Left lung (tissue), 10 donors: ENCODE data around the gene TPRG1. TPM values are rescaled to one million over a fixed set of nuclear protein-coding genes. Genes with fewer than 3 reads are reported as not detected.

Experiments used
- ATAC-seq: fragments of 200-7000 bp; cut with Tn5 transposase; one replicate; pipeline ENCODE4 v1.9.1; 2020; ENCODE audit warnings: moderate library complexity
- DNase-seq, 4 donors: peaks; one replicate each; pipeline ENCODE4 v3.0.0-alpha.2; 2013 to 2020
- H3K27ac ChIP-seq, 2 donors: fragments of 200-600 bp; sonication (generic) in 1 of 2; one replicate each; pipeline versions ENCODE4 v1.5.0 to v1.8.0; 2020 to 2021
- H3K27me3 ChIP-seq, 2 donors: fragments of 200-600 bp; sonication (generic) in 1 of 2; one replicate each; pipeline versions ENCODE4 v1.5.0 to v1.8.0; 2020 to 2021
- H3K36me3 ChIP-seq, 2 donors: fragments of 200-600 bp; sonication (generic) in 1 of 2; one replicate each; pipeline versions ENCODE4 v1.5.0 to v1.8.0; 2020 to 2021
- H3K4me1 ChIP-seq, 2 donors: fragments of 200-600 bp; one replicate each; pipeline ENCODE4 v1.8.0; 2021
- H3K4me3 ChIP-seq, 2 donors: fragments of 200-600 bp; sonication (generic) in 1 of 2; one replicate each; pipeline versions ENCODE4 v1.5.0 to v1.8.0; 2020 to 2021; ENCODE audit warnings: mild to moderate bottlenecking in 1 of 2
- H3K9me3 ChIP-seq, 2 donors: fragments of 200-600 bp; sonication (generic) in 1 of 2; one replicate each; pipeline versions ENCODE4 v1.5.0 to v1.8.0; 2020 to 2021
- intact Hi-C, 2 donors: fragments of 100-400 bp; cut with DNase I; formaldehyde crosslinking; loops; one replicate each; pipeline versions ENCODE4 v1.11.2 to v1.14.2; 2022
- polyA plus RNA-seq, 6 donors: library from polyadenylated mRNA; unstranded; fragments of 120-200 nt; gene quantifications; one replicate each; pipeline ENCODE4 v1.2.1, GENCODE V29; 2013; ENCODE audit not compliant: insufficient read length in 6 of 6
- total RNA-seq, 2 donors: library from RNA; stranded (reverse); fragmentation: NEBNext Ultra II Directional; extraction: Animal tissue kit (Norgen Biotek cat#: 25700); gene quantifications; one replicate each; pipeline ENCODE4 v1.2.1, GENCODE V29; 2021
- TF ChIP-seq, protein P1 (sequence below), 2 donors: fragments of 200-600 bp; sonication (generic) in 1 of 2; IDR thresholded peaks; one replicate each; pipeline versions ENCODE4 v1.5.0 to v1.8.0; 2021; ENCODE audit warnings: antibody characterized with exemption in 2 of 2
- donor health status: DM: no; HTN: yes; CAD: no.
- donor health status: DM: no; HTN: no; CAD: no.

Gene TPRG1
- total and polyA plus RNA-seq, 8 donors: 0.52 to 12.8 (median 0.85) TPM

GRCh38 chr3:189365609-189366564 lies 194.1 kb downstream of the TPRG1 start:
- no peaks in the 10 kb centered on the region for H3K9me3 ChIP-seq
- H3K27me3 ChIP-seq: no peaks in the 10 kb centered on the region
- no peak overlapping the region for H3K4me3 ChIP-seq
- no peak for DNase-seq
- H3K36me3 ChIP-seq: no peaks in the 10 kb centered on the region
- ATAC-seq: no peak
- H3K4me1 ChIP-seq: no peaks in the 10 kb centered on the region
- TF ChIP-seq, protein P1, sequence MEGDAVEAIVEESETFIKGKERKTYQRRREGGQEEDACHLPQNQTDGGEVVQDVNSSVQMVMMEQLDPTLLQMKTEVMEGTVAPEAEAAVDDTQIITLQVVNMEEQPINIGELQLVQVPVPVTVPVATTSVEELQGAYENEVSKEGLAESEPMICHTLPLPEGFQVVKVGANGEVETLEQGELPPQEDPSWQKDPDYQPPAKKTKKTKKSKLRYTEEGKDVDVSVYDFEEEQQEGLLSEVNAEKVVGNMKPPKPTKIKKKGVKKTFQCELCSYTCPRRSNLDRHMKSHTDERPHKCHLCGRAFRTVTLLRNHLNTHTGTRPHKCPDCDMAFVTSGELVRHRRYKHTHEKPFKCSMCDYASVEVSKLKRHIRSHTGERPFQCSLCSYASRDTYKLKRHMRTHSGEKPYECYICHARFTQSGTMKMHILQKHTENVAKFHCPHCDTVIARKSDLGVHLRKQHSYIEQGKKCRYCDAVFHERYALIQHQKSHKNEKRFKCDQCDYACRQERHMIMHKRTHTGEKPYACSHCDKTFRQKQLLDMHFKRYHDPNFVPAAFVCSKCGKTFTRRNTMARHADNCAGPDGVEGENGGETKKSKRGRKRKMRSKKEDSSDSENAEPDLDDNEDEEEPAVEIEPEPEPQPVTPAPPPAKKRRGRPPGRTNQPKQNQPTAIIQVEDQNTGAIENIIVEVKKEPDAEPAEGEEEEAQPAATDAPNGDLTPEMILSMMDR (IDR thresholded peaks at IDR 0.05): no peak
- H3K27ac ChIP-seq: no peak overlapping the region
- intact Hi-C loops: no loop called here

- H3K27ac ChIP-seq: no peak overlapping the region
- H3K36me3 ChIP-seq: no peaks in the 10 kb centered on the region
- no peaks in the 10 kb centered on the region for H3K4me1 ChIP-seq
- DNase-seq (no peak), ATAC-seq (no peak)
- intact Hi-C loops: no loop called here
- H3K27me3 ChIP-seq: no peaks in the 10 kb centered on the region
- no peaks in the 10 kb centered on the region for H3K9me3 ChIP-seq
- no peak overlapping the region for H3K4me3 ChIP-seq
- TF ChIP-seq, protein P1 (IDR thresholded peaks at IDR 0.05): no peak
These were observed 196.6 kb downstream of the TPRG1 start for GRCh38 chr3:189368384-189368783.

- Histone ChIP-seq H3K27me3 (no peaks in the 10 kb centered on the region), H3K9me3 (no peaks in the 10 kb centered on the region), H3K36me3 (no peaks in the 10 kb centered on the region), H3K4me1 (no peaks in the 10 kb centered on the region), H3K4me3 (no peak overlapping the region), H3K27ac (no peak overlapping the region)
- intact Hi-C loops: no loop called here
- ATAC-seq (peak; percentile 58), DNase-seq (no peak)
- TF ChIP-seq, protein P1 (IDR thresholded peaks at IDR 0.05): no peak
These were observed 197.9 kb downstream of the TPRG1 start for GRCh38 chr3:189369636-189370035.

DNA sequence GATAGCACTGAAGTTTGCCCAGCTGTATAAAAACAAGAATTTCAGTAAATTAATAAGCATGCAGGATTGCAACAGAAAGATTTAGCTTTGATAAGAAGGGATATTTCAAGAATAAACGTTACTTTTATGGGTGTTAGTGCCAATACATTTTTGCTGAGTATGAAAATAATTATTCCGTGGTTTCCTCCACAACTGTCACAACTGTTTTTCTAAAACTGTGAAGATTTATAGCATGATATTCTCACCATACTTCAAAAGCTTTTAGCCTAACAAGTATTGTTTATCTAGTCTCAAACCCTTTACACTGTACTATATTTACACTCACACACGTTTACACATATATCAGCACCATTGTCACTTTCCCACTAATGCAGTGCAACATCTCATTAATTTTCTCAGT lies 200.5 kb downstream of the TPRG1 start:
- no peak for ATAC-seq
- H3K9me3 ChIP-seq: peaks cover 0 to 4% of the 10 kb centered on the region in 2 donors
- no peak for DNase-seq
- no peaks in the 10 kb centered on the region for H3K4me1 ChIP-seq
- H3K27ac ChIP-seq: no peak overlapping the region
- no peaks in the 10 kb centered on the region for H3K27me3 ChIP-seq
- TF ChIP-seq, protein P1 (IDR thresholded peaks at IDR 0.05): no peak
- no peak overlapping the region for H3K4me3 ChIP-seq
- intact Hi-C loops: no loop called here
- no peaks in the 10 kb centered on the region for H3K36me3 ChIP-seq
